ENCODE data around the gene VAPB. TPM values are rescaled to one million over a fixed set of nuclear protein-coding genes. Genes with fewer than 3 reads are reported as not detected.

VAPB gene
- polyA plus RNA-seq, 1 donor (not counting 4 experiments of a cell fraction or from before 2014, with no cell fraction given): 38.0 TPM

DNA sequence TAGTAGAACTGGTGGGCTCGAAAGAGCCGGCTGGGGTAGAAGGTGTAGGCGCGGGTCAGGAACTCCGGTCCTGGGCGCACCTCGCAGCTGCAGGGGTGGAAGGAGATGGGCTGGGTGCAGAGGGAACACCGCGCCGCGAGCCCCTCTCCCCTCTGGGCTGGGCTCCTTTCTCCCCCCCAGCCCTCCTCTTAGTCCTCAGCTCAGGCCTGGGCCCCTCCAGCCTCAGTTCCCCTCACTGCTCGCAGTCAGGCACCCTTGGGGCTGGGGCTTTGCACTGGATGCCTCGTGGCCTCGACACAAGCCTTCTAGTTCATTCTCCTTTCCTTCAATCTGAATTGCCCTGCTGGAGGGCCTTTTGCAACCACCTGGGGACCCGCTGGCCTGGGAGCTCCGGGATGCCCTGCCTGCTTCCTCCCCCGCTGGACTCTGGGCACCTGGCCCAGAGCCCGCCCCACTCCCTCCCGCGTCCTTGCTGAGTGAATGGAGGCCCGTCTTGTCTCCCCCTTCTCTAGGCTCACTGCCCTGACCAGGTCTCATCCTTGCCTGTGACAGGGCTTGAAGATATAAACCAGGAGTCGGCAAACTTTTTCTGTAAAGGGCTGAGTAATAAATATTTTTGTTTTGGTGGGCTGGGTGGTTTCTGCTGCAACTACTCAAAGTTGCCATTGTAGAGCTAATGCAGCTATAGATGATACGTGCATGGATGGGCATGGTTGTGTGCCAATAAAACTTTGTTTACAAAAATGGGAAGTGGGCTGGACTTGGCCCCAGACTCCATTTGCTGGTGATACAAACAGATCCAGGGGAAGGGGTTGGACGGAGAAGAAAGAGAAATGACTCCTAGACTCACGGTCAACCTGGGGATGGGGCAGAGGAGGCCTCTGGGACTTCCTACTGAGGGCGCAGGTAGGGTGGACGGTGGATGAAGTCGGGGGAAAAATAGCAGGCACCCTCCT lies 78.8 kb downstream of the VAPB start:
- dilution Hi-C loops (cut with MboI; ENCODE audit: extremely low pct_ligation_motif_present, low sequenced_read_pairs): no loop called here
- no peak for DNase-seq (ENCODE audit: low read depth, low spot score)

DNA sequence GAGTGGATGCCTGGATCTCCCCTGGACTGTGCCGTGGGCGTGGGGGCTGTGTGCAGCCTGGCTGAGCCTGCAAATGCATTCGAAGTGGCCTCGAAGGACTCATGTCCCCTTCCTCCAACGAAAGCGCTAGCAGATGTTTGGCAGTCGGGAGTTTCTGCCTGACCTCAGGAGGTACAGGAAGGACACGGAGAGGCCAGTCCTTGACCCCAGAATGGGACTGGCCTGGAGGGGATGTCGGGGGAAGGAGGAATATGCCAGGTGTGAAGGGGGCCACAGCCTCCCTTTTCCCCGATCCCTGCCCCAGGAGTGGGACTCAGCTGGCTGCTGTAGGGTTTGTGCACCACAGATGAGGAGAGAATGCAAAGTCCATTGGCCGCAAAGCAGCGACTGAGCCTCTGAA lies 80.6 kb downstream of the VAPB start:
- no peak for FAIRE-seq
- H4K20me1 ChIP-seq (ENCODE audit: control insufficient read depth, extremely low read depth, insufficient read depth, low read length): no peaks in the 10 kb centered on the region

More for the DNA sequence above, 78.8 kb downstream of the VAPB start:
- Histone ChIP-seq H3K9ac (ENCODE audit: control insufficient read depth, extremely low read depth, insufficient read depth, low read length) (no peak overlapping the region), H3K79me2 (ENCODE audit: control insufficient read depth, insufficient read depth, low read length) (no peaks in the 10 kb centered on the region), H3K4me3 (ENCODE audit: control insufficient read depth in 2 of 3, extremely low read depth in 1 of 3, insufficient read depth in 2 of 3, low read depth in 1 of 3, low read length in 3 of 3) (no peak overlapping the region), H3K27ac (ENCODE audit: control insufficient read depth, insufficient read depth, low read length) (no peak overlapping the region), H3K36me3 (ENCODE audit: control insufficient read depth in 2 of 2, extremely low read depth in 1 of 2, insufficient read depth in 2 of 2, low read length in 2 of 2) (no peaks in the 10 kb centered on the region), H3K4me2 (ENCODE audit: control insufficient read depth, extremely low read depth, insufficient read depth, low read depth, low read length) (no peak overlapping the region), H3K9me1 (ENCODE audit: control insufficient read depth, extremely low read depth, insufficient read depth, low read length) (no peaks in the 10 kb centered on the region), H3K9me3 (ENCODE audit: control insufficient read depth, low read depth, low read length) (no peaks in the 10 kb centered on the region), H2AFZ (ENCODE audit: control insufficient read depth, low read length) (no peak overlapping the region), H4K20me1 (ENCODE audit: control insufficient read depth, extremely low read depth, insufficient read depth, low read length) (no peaks in the 10 kb centered on the region), H3K27me3 (ENCODE audit: control insufficient read depth, extremely low read depth, insufficient read depth, low read length) (no peaks in the 10 kb centered on the region), H3K4me1 (ENCODE audit: control insufficient read depth, extremely low read depth, insufficient read depth, low read length) (no peaks in the 10 kb centered on the region)
- FAIRE-seq: no peak
- TF ChIP-seq CTCF (optimal IDR thresholded peaks at IDR 0.05 in 1 of 3, IDR thresholded peaks at IDR 0.05 in 1 of 3, conservative IDR thresholded peaks at IDR 0.05 in 1 of 3; ENCODE audit: extremely low read depth in 1 of 3, insufficient read depth in 2 of 3, low read length in 3 of 3) (no peak), EZH2 (IDR thresholded peaks at IDR 0.05; ENCODE audit: low read length) (no peak)

More for the DNA sequence above, 80.6 kb downstream of the VAPB start:
- Histone ChIP-seq H2AFZ (ENCODE audit: control insufficient read depth, low read length) (no peak overlapping the region), H3K4me2 (ENCODE audit: control insufficient read depth, extremely low read depth, insufficient read depth, low read depth, low read length) (no peak overlapping the region), H3K79me2 (ENCODE audit: control insufficient read depth, insufficient read depth, low read length) (no peaks in the 10 kb centered on the region), H3K27ac (ENCODE audit: control insufficient read depth, insufficient read depth, low read length) (no peak overlapping the region), H3K9me3 (ENCODE audit: control insufficient read depth, low read depth, low read length) (no peaks in the 10 kb centered on the region), H3K27me3 (ENCODE audit: control insufficient read depth, extremely low read depth, insufficient read depth, low read length) (no peaks in the 10 kb centered on the region), H3K9ac (ENCODE audit: control insufficient read depth, extremely low read depth, insufficient read depth, low read length) (no peak overlapping the region), H3K36me3 (ENCODE audit: control insufficient read depth in 2 of 2, extremely low read depth in 1 of 2, insufficient read depth in 2 of 2, low read length in 2 of 2) (no peaks in the 10 kb centered on the region), H3K4me3 (ENCODE audit: control insufficient read depth in 2 of 3, extremely low read depth in 1 of 3, insufficient read depth in 2 of 3, low read depth in 1 of 3, low read length in 3 of 3) (no peak overlapping the region), H3K4me1 (ENCODE audit: control insufficient read depth, extremely low read depth, insufficient read depth, low read length) (no peaks in the 10 kb centered on the region), H3K9me1 (ENCODE audit: control insufficient read depth, extremely low read depth, insufficient read depth, low read length) (no peaks in the 10 kb centered on the region)
- no peak for DNase-seq (ENCODE audit: low read depth, low spot score)
- dilution Hi-C loops (cut with MboI; ENCODE audit: extremely low pct_ligation_motif_present, low sequenced_read_pairs): no loop called here
- no peak for TF ChIP-seq EZH2 (IDR thresholded peaks at IDR 0.05; ENCODE audit: low read length)
- no peak for TF ChIP-seq CTCF (optimal IDR thresholded peaks at IDR 0.05 in 1 of 3, IDR thresholded peaks at IDR 0.05 in 1 of 3, conservative IDR thresholded peaks at IDR 0.05 in 1 of 3; ENCODE audit: extremely low read depth in 1 of 3, insufficient read depth in 2 of 3, low read length in 3 of 3)
